A673 (cell line): Measurements from ENCODE around the gene AFG3L2.

Experiments used
- CTCF ChIP-seq: fragments of 300-800, 200-600 bp; sonication (generic); conservative IDR thresholded peaks from 2 replicates; pipeline ENCODE4 v1.5.1; 2017; ENCODE audit warnings: low read depth, mild to moderate bottlenecking, antibody characterized with exemption, low read length, moderate library complexity, mixed read lengths
- EZH2 ChIP-seq: fragments of 200-600 bp; sonication (generic); IDR thresholded peaks from 2 replicates; pipeline ENCODE4 v1.6.1; 2017; ENCODE audit warnings: borderline replicate concordance, low read depth, mild to moderate bottlenecking, mixed read lengths, antibody characterized with exemption, low read length; ENCODE audit not compliant: poor library complexity, severe bottlenecking

DNA sequence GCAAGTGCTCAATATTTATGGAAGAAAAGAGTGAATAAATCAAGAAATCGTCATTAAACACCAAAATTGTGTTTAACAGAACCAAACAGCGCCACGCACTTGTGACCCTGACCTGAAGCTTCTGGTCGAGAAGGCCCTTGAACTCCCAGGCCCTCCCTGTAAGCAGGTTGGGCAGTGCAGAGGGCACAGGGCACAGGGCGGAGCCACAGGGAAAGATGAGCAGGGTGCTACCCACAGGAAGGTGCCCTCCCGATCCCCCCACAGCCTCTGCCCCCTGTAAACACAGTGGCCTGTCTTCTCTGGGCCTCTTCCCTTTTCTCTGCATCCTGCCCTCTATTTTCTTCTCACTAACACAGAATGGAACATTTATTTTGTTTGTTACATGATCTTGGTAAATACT is 85.9 kb downstream of the AFG3L2 start:
- no peak for TF ChIP-seq CTCF
- no peak for TF ChIP-seq EZH2
